ENCODE measurements around the gene SPTBN5.

- TF ChIP-seq POLR2A (IDR thresholded peaks at IDR 0.05; ENCODE audit: low read depth, low read length) (no peak), TAF1 (IDR thresholded peaks at IDR 0.05; ENCODE audit: borderline replicate concordance, low read depth, low read length) (no peak), POLR2AphosphoS5 (IDR thresholded peaks at IDR 0.05; ENCODE audit: low read depth, low read length) (no peak)
These were observed 12.8 kb downstream of the SPTBN5 start for GRCh38 chr15:41881086-41881485.
